ENCODE results near the gene PNLIPRP2. TPM values are rescaled to one million over a fixed set of nuclear protein-coding genes. Genes with fewer than 3 reads are reported as not detected.

PNLIPRP2 gene
- total RNA-seq, 1 experiment from 2014 or later: 0.24 TPM

GRCh38 chr10:116656044-116656443 lies 35.3 kb downstream of the PNLIPRP2 start:
- H3K56ac ChIP-seq (ENCODE audit: insufficient read length, low read depth, low read length): no peak overlapping the region
- no peaks in the 10 kb centered on the region for H3K23me2 ChIP-seq (ENCODE audit: insufficient read length, low read depth, low read length, poor library complexity, severe bottlenecking)
- H2BK15ac ChIP-seq (ENCODE audit: low read depth, low read length): no peak overlapping the region
- H2BK120ac ChIP-seq (ENCODE audit: low read depth, low read length, poor library complexity, severe bottlenecking): no peak overlapping the region
- no peak overlapping the region for H3K18ac ChIP-seq (ENCODE audit: insufficient read length, low read depth, low read length)
- H4K8ac ChIP-seq (replicated peaks; ENCODE audit: insufficient read length, low read depth, low read length): no peak overlapping the region
- no peaks in the 10 kb centered on the region for H3K9me3 ChIP-seq (ENCODE audit: control insufficient read depth, low read depth, low read length)
- H2AK5ac ChIP-seq (ENCODE audit: insufficient read length, low read length): no peak overlapping the region
- H2AFZ ChIP-seq (ENCODE audit: low read length): no peak overlapping the region
- H3K9me3 Mint-ChIP-seq: no peaks in the 10 kb centered on the region; a peak in 1 of 5 replicates
- no peak overlapping the region for H2BK12ac ChIP-seq (ENCODE audit: insufficient read length, low read depth, low read length)
- no peaks in the 10 kb centered on the region for H3K79me2 ChIP-seq (ENCODE audit: insufficient read depth, low read length)
- DNase-seq: no peak
- no peak overlapping the region for H3K23ac ChIP-seq (ENCODE audit: insufficient read length, low read depth, low read length)
- no peak overlapping the region for H3K4ac ChIP-seq (ENCODE audit: low read depth, low read length)
- peaks cover 2% of the 10 kb centered on the region for H3K27me3 Mint-ChIP-seq (ENCODE audit: low read depth)
- H4K20me1 ChIP-seq (ENCODE audit: control insufficient read depth, insufficient read depth, insufficient read length): no peaks in the 10 kb centered on the region
- H3K27me3 ChIP-seq (ENCODE audit: insufficient read depth, low read length): no peaks in the 10 kb centered on the region
- H3K4me1 ChIP-seq (ENCODE audit: insufficient read depth, low read length): no peaks in the 10 kb centered on the region
- no peak overlapping the region for H3T11ph ChIP-seq (ENCODE audit: low read length)
- no peak overlapping the region for H2BK20ac ChIP-seq (ENCODE audit: low read depth, low read length, poor library complexity, severe bottlenecking)
- H3K9ac ChIP-seq (ENCODE audit: extremely low read depth, insufficient read length, low read length): no peak overlapping the region
- no peak overlapping the region for H3K27ac ChIP-seq (ENCODE audit: insufficient read length, low read depth, low read length)
- H3K79me1 ChIP-seq (ENCODE audit: insufficient read depth, low read depth, low read length, poor library complexity, severe bottlenecking): no peaks in the 10 kb centered on the region
- H3K36me3 Mint-ChIP-seq (ENCODE audit: insufficient read depth in 1 of 3, low read depth in 3 of 3): no peaks in the 10 kb centered on the region
- WGBS (ENCODE audit: extremely low coverage, insufficient read length, low lambda C conversion rate): no CpG with 5 or more reads among the region's 4 CpGs
- no peak for TF ChIP-seq CTCF (conservative IDR thresholded peaks at IDR 0.05)
- H3K4me2 ChIP-seq (ENCODE audit: insufficient read depth, insufficient read length, low read length): no peak overlapping the region
- no peak overlapping the region for H3K27ac Mint-ChIP-seq
- no peak overlapping the region for H3K4me3 Mint-ChIP-seq
- H4K5ac ChIP-seq (ENCODE audit: insufficient read length, low read depth, low read length): no peak overlapping the region
- H4K91ac ChIP-seq (ENCODE audit: insufficient read length, low read depth, low read length): no peak overlapping the region
- no peak overlapping the region for H3K14ac ChIP-seq (ENCODE audit: insufficient read depth, low read length)
- no peak overlapping the region for H2BK5ac ChIP-seq (ENCODE audit: insufficient read length, low read length)
- H3K4me1 Mint-ChIP-seq: peaks cover 0 to 2% of the 10 kb centered on the region in 2 experiments; a peak in 2 of 4 replicates
